Suprapubic skin (tissue), 4 donors: ENCODE results near the gene IRGQ. TPM values are rescaled to one million over a fixed set of nuclear protein-coding genes. Genes with fewer than 3 reads are reported as not detected.
"Not testable (repeated sequence)": the region's sequence is repeated elsewhere in the genome, so short reads cannot be mapped to it uniquely, and the experiment has no call there.

Experiments
- DNase-seq, 2 donors: peaks; one replicate each; pipeline ENCODE4 v3.0.0-alpha.2; 2019; ENCODE audit warnings: low spot score in 2 of 2
- H3K27ac ChIP-seq: fragments of 200-600 bp; sonication (generic); one replicate; pipeline ENCODE4 v1.5.1; 2019
- H3K27me3 ChIP-seq: fragments of 200-600 bp; sonication (generic); one replicate; pipeline ENCODE4 v1.5.1; 2019
- H3K36me3 ChIP-seq: fragments of 200-600 bp; sonication (generic); one replicate; pipeline ENCODE4 v1.5.1; 2019
- H3K4me1 ChIP-seq: fragments of 200-600 bp; sonication (generic); one replicate; pipeline ENCODE4 v1.5.1; 2019
- H3K4me3 ChIP-seq: fragments of 200-600 bp; sonication (generic); one replicate; pipeline ENCODE4 v1.5.1; 2019; ENCODE audit warnings: mild to moderate bottlenecking
- H3K9me3 ChIP-seq: fragments of 200-600 bp; sonication (generic); one replicate; pipeline ENCODE4 v1.5.1; 2019
- CTCF ChIP-seq, 2 donors: fragments of 200-600 bp in 1 of 2; fragments of 450-650 bp in 1 of 2; sonication (generic) in 1 of 2; IDR thresholded peaks; one replicate each; pipeline ENCODE4 v1.5.1; 2016 to 2019; ENCODE audit warnings: antibody characterized with exemption in 2 of 2, mild to moderate bottlenecking in 1 of 2, moderate library complexity in 1 of 2
- EP300 ChIP-seq: sonication (generic); formaldehyde crosslinking; IDR thresholded peaks from one replicate; pipeline ENCODE4 v1.6.1; 2017; ENCODE audit warnings: antibody characterized with exemption
- POLR2A ChIP-seq, 2 donors: fragments of 450-650 bp; IDR thresholded peaks; one replicate each; pipeline ENCODE4 v1.6.1; 2017; ENCODE audit warnings: antibody characterized with exemption in 2 of 2, mild to moderate bottlenecking in 2 of 2, moderate library complexity in 2 of 2
- POLR2AphosphoS5 ChIP-seq, 3 donors: sonication (generic); formaldehyde crosslinking; IDR thresholded peaks; one replicate each; pipeline ENCODE4 v1.6.1; 2017; ENCODE audit warnings: antibody characterized with exemption in 3 of 3
- WGBS: methylation state at CpG from one replicate; pipeline ENCODE4 v1.1.5; 2018; 5-methylcytosine and 5-hydroxymethylcytosine counted together
- total RNA-seq, 4 donors: library from RNA; depleted of rRNA; stranded (reverse); fragments of >200 nt; gene quantifications; one replicate each; pipeline ENCODE4 v1.1.0, GENCODE V29; 2016

IRGQ gene
- total RNA-seq, 4 donors from 2014 or later: 17.2 to 24.7 (median 19.9) TPM

DNA sequence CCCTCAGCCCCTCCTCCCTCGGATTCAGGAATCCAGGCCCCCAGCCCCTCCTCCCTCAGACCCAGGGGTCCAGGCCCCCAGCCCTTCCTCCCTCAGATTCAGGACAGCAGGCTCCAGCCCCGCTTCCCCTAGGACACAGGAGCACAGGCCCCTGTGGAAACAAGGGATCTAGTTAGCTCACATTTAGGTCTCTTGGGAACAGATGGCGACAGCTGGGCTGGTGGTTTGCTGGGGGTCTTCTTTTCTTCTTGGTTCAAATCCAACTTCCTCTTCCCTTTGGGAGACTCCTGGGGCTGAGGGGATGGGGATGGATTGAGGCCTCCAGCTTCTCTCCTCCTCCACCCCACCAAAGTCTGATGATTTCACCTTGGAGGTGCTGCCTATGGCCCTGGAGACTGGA, 43.3 kb downstream of the IRGQ start:
- Histone ChIP-seq H3K4me1 (no peaks in the 10 kb centered on the region), H3K27me3 (no peaks in the 10 kb centered on the region), H3K36me3 (peaks cover 66% of the 10 kb centered on the region), H3K27ac (no peak overlapping the region), H3K9me3 (no peaks in the 10 kb centered on the region), H3K4me3 (no peak overlapping the region)
- no peak for TF ChIP-seq EP300
- no peak for TF ChIP-seq POLR2AphosphoS5 (IDR thresholded peaks at IDR 0.05)
- no peak for TF ChIP-seq CTCF (IDR thresholded peaks at IDR 0.05)
- no peak for TF ChIP-seq POLR2A (IDR thresholded peaks at IDR 0.05)
- DNase-seq: no peak
- WGBS: 63% methylated on average over 3 of the region's 3 CpGs

- TF ChIP-seq EP300 (no peak), POLR2A (IDR thresholded peaks at IDR 0.05) (no peak), CTCF (IDR thresholded peaks at IDR 0.05) (no peak), POLR2AphosphoS5 (IDR thresholded peaks at IDR 0.05) (no peak)
- 97% methylated on average over 3 of the region's 3 CpGs for WGBS
Measured at GRCh38 chr19:43552198-43552450, 43.8 kb downstream of the IRGQ start.

GRCh38 chr19:43551399-43552197, 44.3 kb downstream of the IRGQ start:
- H3K27me3 ChIP-seq: no peaks in the 10 kb centered on the region
- no peaks in the 10 kb centered on the region for H3K9me3 ChIP-seq
- DNase-seq: no peak
- 89% methylated on average over 21 of the region's 23 CpGs for WGBS
- TF ChIP-seq EP300 (no peak), POLR2AphosphoS5 (IDR thresholded peaks at IDR 0.05) (no peak), POLR2A (IDR thresholded peaks at IDR 0.05) (no peak), CTCF (IDR thresholded peaks at IDR 0.05) (no peak)
- no peak overlapping the region for H3K4me3 ChIP-seq
- H3K36me3 ChIP-seq: peaks cover 69% of the 10 kb centered on the region
- H3K27ac ChIP-seq: no peak overlapping the region
- no peaks in the 10 kb centered on the region for H3K4me1 ChIP-seq

More at GRCh38 chr19:43552198-43552450, 43.8 kb downstream of the IRGQ start:
- H3K27me3 ChIP-seq: no peaks in the 10 kb centered on the region
- H3K4me1 ChIP-seq: no peaks in the 10 kb centered on the region
- no peaks in the 10 kb centered on the region for H3K9me3 ChIP-seq
- H3K36me3 ChIP-seq: peaks cover 66% of the 10 kb centered on the region
- DNase-seq: no peak
- no peak overlapping the region for H3K27ac ChIP-seq
- no peak overlapping the region for H3K4me3 ChIP-seq

DNA sequence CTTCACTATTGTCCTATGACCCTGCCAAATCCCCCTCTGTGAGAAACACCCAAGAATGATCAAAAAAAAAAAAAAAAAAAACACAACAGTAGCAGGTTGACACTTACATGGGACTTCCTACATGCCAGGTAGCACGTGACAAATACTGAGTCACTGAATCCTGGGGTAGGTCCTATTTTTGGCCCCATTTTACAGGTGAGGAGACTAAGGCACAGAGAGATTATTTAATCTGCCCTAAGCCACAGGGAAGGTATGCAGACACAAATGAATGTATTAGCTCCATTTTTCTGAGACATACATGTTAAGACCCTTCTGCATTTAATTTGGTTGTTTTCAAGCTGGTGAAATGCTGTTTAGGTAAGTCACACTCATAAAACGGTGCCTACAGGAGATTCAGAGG, 47.2 kb downstream of the IRGQ start:
- no peak for TF ChIP-seq POLR2A (IDR thresholded peaks at IDR 0.05)
- TF ChIP-seq POLR2AphosphoS5 (IDR thresholded peaks at IDR 0.05): no peak
- TF ChIP-seq CTCF (IDR thresholded peaks at IDR 0.05): no peak
- TF ChIP-seq EP300: no peak
- 76% methylated on average over 2 of the region's 2 CpGs for WGBS
- Histone ChIP-seq H3K4me3 (no peak overlapping the region), H3K27me3 (no peaks in the 10 kb centered on the region), H3K4me1 (no peaks in the 10 kb centered on the region), H3K27ac (no peak overlapping the region), H3K9me3 (no peaks in the 10 kb centered on the region), H3K36me3 (peaks cover 78% of the 10 kb centered on the region)
- DNase-seq: no peak

GRCh38 chr19:43547926-43548325, 48.0 kb downstream of the IRGQ start:
- not testable (repeated sequence) for H3K27ac ChIP-seq, H3K4me1 ChIP-seq, DNase-seq, H3K4me3 ChIP-seq, H3K9me3 ChIP-seq, H3K27me3 ChIP-seq
- 69% methylated on average over 12 of the region's 24 CpGs for WGBS
- peaks cover 78% of the 10 kb centered on the region for H3K36me3 ChIP-seq

DNA sequence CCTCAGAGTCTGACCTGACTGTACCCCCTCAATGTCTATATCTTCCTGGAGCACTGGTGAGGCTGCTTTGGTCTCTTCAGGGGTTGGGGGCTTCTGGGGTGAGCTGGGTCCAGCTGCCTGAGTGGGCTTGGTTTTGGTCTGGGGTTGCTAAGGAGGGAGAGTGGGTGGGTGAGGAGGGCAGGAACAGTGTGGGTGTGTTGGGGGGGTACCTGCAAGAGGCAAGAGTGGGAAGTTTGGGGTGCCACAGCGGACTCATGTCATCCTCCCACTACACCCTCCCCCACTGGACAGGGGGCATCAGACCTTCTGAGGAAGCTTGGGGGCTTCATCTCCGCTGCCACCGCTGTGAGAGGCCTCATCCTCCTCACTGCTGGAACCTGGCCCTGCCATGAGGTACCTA, 49.4 kb downstream of the IRGQ start:
- H3K4me3 ChIP-seq: no peak overlapping the region
- no peaks in the 10 kb centered on the region for H3K9me3 ChIP-seq
- H3K4me1 ChIP-seq: no peaks in the 10 kb centered on the region
- peaks cover 78% of the 10 kb centered on the region for H3K36me3 ChIP-seq
- H3K27ac ChIP-seq: no peak overlapping the region
- no peak for DNase-seq
- TF ChIP-seq POLR2A (IDR thresholded peaks at IDR 0.05) (no peak), POLR2AphosphoS5 (IDR thresholded peaks at IDR 0.05) (no peak), EP300 (no peak), CTCF (IDR thresholded peaks at IDR 0.05) (no peak)
- whole genome bisulfite sequencing: 96% methylated on average over 3 of the region's 3 CpGs
- H3K27me3 ChIP-seq: no peaks in the 10 kb centered on the region
